Naive thymus-derived CD4-positive, alpha-beta T cell (primary cell): ENCODE measurements around the gene INCA1. TPM values are rescaled to one million over a fixed set of nuclear protein-coding genes. Genes with fewer than 3 reads are reported as not detected.

Experiments
- ATAC-seq: fragments of 150-1000 bp; cut with Tn5 transposase; 2 replicates; pipeline ENCODE4 v1.10.0; 2021; ENCODE audit warnings: mild to moderate bottlenecking, moderate library complexity
- CTCF ChIA-PET: fragments of 350-600 bp; sonication (Branson Sonifier 250); formaldehyde crosslinking; loops from one replicate; lab custom pipeline; 2021; ENCODE audit warnings: antibody characterized with exemption; lab: Charles Lee
- POLR2A ChIA-PET: fragments of 350-600 bp; sonication (Branson Sonifier 250); formaldehyde crosslinking; loops from one replicate; lab custom pipeline; 2021; ENCODE audit warnings: antibody characterized with exemption, inconsistent platforms; lab: Charles Lee
- DNase-seq, 9 donors: peaks; one replicate each; pipeline versions ENCODE4 v3.0.0 to v3.0.0-alpha.2; 2020 to 2022; ENCODE audit warnings: mixed read lengths in 1 of 9
- H3K27ac ChIP-seq: one replicate; pipeline ENCODE4 v1.7.0; 2013; ENCODE audit warnings: mild to moderate bottlenecking, low read depth, low read length, moderate library complexity
- H3K27me3 ChIP-seq, 2 donors: one replicate each; pipeline ENCODE4 v1.7.0; 2013; ENCODE audit warnings: low read length in 2 of 2, mild to moderate bottlenecking in 2 of 2, moderate library complexity in 2 of 2; ENCODE audit not compliant: control insufficient read depth in 2 of 2, insufficient read depth in 2 of 2
- H3K36me3 ChIP-seq, 3 experiments: 1 replicate in 2 of 3; 2 replicates in 1 of 3; pipeline ENCODE4 v1.7.0; 2013; ENCODE audit warnings: low read length in 3 of 3, mild to moderate bottlenecking in 3 of 3, moderate library complexity in 1 of 3; ENCODE audit not compliant: insufficient read depth in 3 of 3, control insufficient read depth in 2 of 3
- H3K4me1 ChIP-seq, 2 donors: one replicate each; pipeline ENCODE4 v1.7.0; 2013; ENCODE audit warnings: low read length in 2 of 2, mild to moderate bottlenecking in 2 of 2, moderate library complexity in 1 of 2; ENCODE audit not compliant: control insufficient read depth in 2 of 2, insufficient read depth in 2 of 2
- H3K4me3 ChIP-seq: 2 replicates; pipeline ENCODE4 v1.7.0; 2013; ENCODE audit warnings: mild to moderate bottlenecking, low read length
- H3K9me3 ChIP-seq, 3 experiments: 1 replicate in 2 of 3; 2 replicates in 1 of 3; pipeline ENCODE4 v1.7.0; 2013; ENCODE audit warnings: low read length in 3 of 3; ENCODE audit not compliant: control insufficient read depth in 2 of 3
- H3K27ac Mint-ChIP-seq, 9 donors: one replicate each; pipeline ENCODE4 v1.8.0; 2020 to 2022; ENCODE audit warnings: mixed read lengths in 9 of 9, mild to moderate bottlenecking in 8 of 9, moderate library complexity in 5 of 9, inconsistent platforms in 2 of 9
- H3K27me3 Mint-ChIP-seq, 5 donors: one replicate each; pipeline ENCODE4 v1.8.0; 2021 to 2022; ENCODE audit warnings: mixed read lengths in 5 of 5, mild to moderate bottlenecking in 1 of 5
- H3K36me3 Mint-ChIP-seq, 5 donors: one replicate each; pipeline ENCODE4 v1.8.0; 2020 to 2022; ENCODE audit warnings: mixed read lengths in 5 of 5, mild to moderate bottlenecking in 3 of 5, inconsistent platforms in 1 of 5
- H3K4me1 Mint-ChIP-seq, 7 donors: one replicate each; pipeline ENCODE4 v1.8.0; 2020 to 2022; ENCODE audit warnings: mixed read lengths in 7 of 7, mild to moderate bottlenecking in 3 of 7, inconsistent platforms in 1 of 7
- H3K4me3 Mint-ChIP-seq, 10 donors: one replicate each; pipeline ENCODE4 v1.8.0; 2020 to 2022; ENCODE audit warnings: mild to moderate bottlenecking in 10 of 10, mixed read lengths in 10 of 10, moderate library complexity in 6 of 10, inconsistent platforms in 2 of 10
- H3K9me3 Mint-ChIP-seq, 11 donors: one replicate each; pipeline ENCODE4 v1.8.0; 2020 to 2022; ENCODE audit warnings: mixed read lengths in 11 of 11, mild to moderate bottlenecking in 4 of 11, inconsistent platforms in 1 of 11, moderate library complexity in 1 of 11
- intact Hi-C, 2 donors: fragments of 100-400 bp; cut with micrococcal nuclease; formaldehyde crosslinking; loops; one replicate each; pipeline ENCODE4 v1.15.1; 2023
- polyA plus RNA-seq, 2 donors: library from polyadenylated mRNA; unstranded; fragments of 300-500 nt; fragmentation: Illumina TruSeq; gene quantifications; one replicate each; pipeline ENCODE4 v1.2.3, GENCODE V29; 2021
- total RNA-seq, 6 experiments: library from RNA in 5 of 6; stranded (reverse) in 5 of 6; gene quantifications; 1 replicate in 5 of 6; 2 replicates in 1 of 6; pipeline ENCODE4 v1.2.3 and lab custom pipeline; 2021 to 2026

The INCA1 gene
- total and polyA plus RNA-seq, 7 experiments from 2014 or later: 0.38 to 0.42 (median 0.41) TPM; not detected in 3

GRCh38 chr17:4968486-4969046, 28.8 kb downstream of the INCA1 start:
- peaks cover 17 to 22% of the 10 kb centered on the region in 2 donors for H3K4me1 ChIP-seq
- H3K27me3 ChIP-seq: no peaks in the 10 kb centered on the region
- H3K9me3 ChIP-seq: no peaks in the 10 kb centered on the region
- peak overlapping the region; percentile 93 for H3K4me3 ChIP-seq
- peaks cover 3 to 37% (median 9%) of the 10 kb centered on the region in 5 donors for H3K36me3 Mint-ChIP-seq
- peak overlapping the region; percentile 79 for H3K27ac ChIP-seq
- ChIA-PET CTCF (interaction anchor here (0.9 to 3.1 kb wide), 4 partner anchors 12 to 93 kb away, joined by 3 to 13 read pairs (median 4); no protein-coding TSS in a partner anchor), POLR2A (interaction anchor here (0.7 to 10.3 kb wide), 9 partner anchors 12 to 258 kb away, joined by 3 to 278 read pairs (median 20); partner anchors contain the start of genes ARRB2, C17orf107, CAMTA2 and ENO3)
- H3K27me3 Mint-ChIP-seq: no peaks in the 10 kb centered on the region
- H3K27ac Mint-ChIP-seq: no peak overlapping the region
- DNase-seq (peak in 2 of 9 donors; percentile 42 to 48), ATAC-seq (no peak)
- peaks cover 15 to 30% (median 21%) of the 10 kb centered on the region in 7 donors for H3K4me1 Mint-ChIP-seq
- intact Hi-C loops: loop anchor here (5.0 kb wide), 2 partner anchors 144 to 601 kb away; partner anchors contain the start of genes UBE2G1 (in 1 of the 2) and ZNF232 (in 1 of the 2)
- peaks cover 0 to 2% (median 0%) of the 10 kb centered on the region in 11 donors for H3K9me3 Mint-ChIP-seq
- peaks cover 0 to 43% (median 5%) of the 10 kb centered on the region in 3 experiments for H3K36me3 ChIP-seq
- no peak overlapping the region for H3K4me3 Mint-ChIP-seq

- CTCF ChIA-PET: interaction anchor here (0.5 to 3.1 kb wide), 15 partner anchors 10 to 1123 kb away, joined by 3 to 13 read pairs (median 5); partner anchors contain the start of genes ENO3, PFN1, RNF167 and SLC25A11
- Histone ChIP-seq H3K4me1 (peaks cover 17 to 22% of the 10 kb centered on the region in 2 donors), H3K27me3 (no peaks in the 10 kb centered on the region), H3K27ac (peak within 1 kb of the TSS; percentile 79), H3K4me3 (peak within 1 kb of the TSS; percentile 93), H3K36me3 (peaks cover 0 to 36% (median 5%) of the 10 kb centered on the region in 3 experiments), H3K9me3 (no peaks in the 10 kb centered on the region)
- intact Hi-C loops: loop anchor here (1.0 to 5.0 kb wide), 16 partner anchors 12 to 602 kb away; partner anchors contain the start of genes ARRB2 (in 2 of the 2), CAMTA2 (in 2 of the 2), INCA1 (in 2 of the 2) and KIF1C (in 2 of the 2)
- DNase-seq: peak; percentile 87 to 98 (median 96)
- POLR2A ChIA-PET: interaction anchor here (0.7 to 10.3 kb wide), 27 partner anchors 11 to 602 kb away, joined by 3 to 278 read pairs (median 3); partner anchors contain the start of genes ARRB2, C17orf107, CAMTA2 and CHRNE
- Mint-ChIP-seq H3K27me3 (no peaks in the 10 kb centered on the region), H3K36me3 (peaks cover 3 to 35% (median 11%) of the 10 kb centered on the region in 5 donors), H3K9me3 (no peaks in the 10 kb centered on the region), H3K4me1 (peaks cover 15 to 32% (median 24%) of the 10 kb centered on the region in 7 donors), H3K27ac (peak within 1 kb of the TSS in 4 of 9 donors; percentile 72 to 90 (median 83)), H3K4me3 (no peak within 1 kb of the TSS)
- ATAC-seq: peak; percentile 85
These were observed 29.5 kb downstream of the INCA1 start, which contains the start of gene SPAG7 for GRCh38 chr17:4967539-4968485. Gene SPAG7 (minus strand): TSS chr17:4967817. CDS start chr17:4967804, 13 bp downstream.

- intact Hi-C loops: loop anchor here (1.0 to 5.0 kb wide), 16 partner anchors 13 to 601 kb away; partner anchors contain the start of genes ARRB2 (in 2 of the 2), CAMTA2 (in 2 of the 2), INCA1 (in 2 of the 2) and KIF1C (in 2 of the 2)
- Histone ChIP-seq H3K4me1 (peaks cover 17 to 22% of the 10 kb centered on the region in 2 donors), H3K4me3 (peak overlapping the region; percentile 93), H3K9me3 (no peaks in the 10 kb centered on the region), H3K27me3 (no peaks in the 10 kb centered on the region), H3K27ac (peak overlapping the region; percentile 79), H3K36me3 (peaks cover 0 to 28% (median 1%) of the 10 kb centered on the region in 3 experiments)
- H3K27me3 Mint-ChIP-seq: no peaks in the 10 kb centered on the region
- DNase-seq (peak in 8 of 9 donors; percentile 25 to 97 (median 95)), ATAC-seq (peak; percentile 89)
- peaks cover 3 to 35% (median 10%) of the 10 kb centered on the region in 5 donors for H3K36me3 Mint-ChIP-seq
- ChIA-PET CTCF (interaction anchor here (0.5 to 3.1 kb wide), 14 partner anchors 9 to 1122 kb away, joined by 3 to 13 read pairs (median 5); partner anchors contain the start of genes ENO3, PFN1, RNF167 and SLC25A11), POLR2A (interaction anchor here (0.7 to 10.3 kb wide), 24 partner anchors 10 to 601 kb away, joined by 3 to 278 read pairs (median 4); partner anchors contain the start of genes C17orf107, CAMTA2, CHRNE and ENO3)
- no peaks in the 10 kb centered on the region for H3K9me3 Mint-ChIP-seq
- peak overlapping the region in 3 of 9 donors; percentile 72 to 90 (median 81) for H3K27ac Mint-ChIP-seq
- H3K4me3 Mint-ChIP-seq: no peak overlapping the region
- peaks cover 15 to 32% (median 24%) of the 10 kb centered on the region in 7 donors for H3K4me1 Mint-ChIP-seq
These were observed 30.3 kb downstream of the INCA1 start for GRCh38 chr17:4966844-4967538.

- Histone ChIP-seq H3K36me3 (peaks cover 0 to 25% (median 0%) of the 10 kb centered on the region in 3 experiments), H3K4me3 (no peak overlapping the region), H3K9me3 (no peaks in the 10 kb centered on the region), H3K4me1 (peaks cover 17 to 22% of the 10 kb centered on the region in 2 donors), H3K27me3 (no peaks in the 10 kb centered on the region), H3K27ac (no peak overlapping the region)
- CTCF ChIA-PET: interaction anchor here (0.9 to 2.0 kb wide), 3 partner anchors 9 to 14 kb away, joined by 3 to 6 read pairs (median 4); partner anchors contain the start of gene ENO3
- Mint-ChIP-seq H3K27me3 (no peaks in the 10 kb centered on the region), H3K4me3 (peak overlapping the region in 6 of 10 donors; percentile 10 to 45 (median 42)), H3K27ac (peak overlapping the region in 3 of 9 donors; percentile 21 to 86 (median 48)), H3K4me1 (peaks cover 8 to 27% (median 17%) of the 10 kb centered on the region in 7 donors), H3K9me3 (no peaks in the 10 kb centered on the region), H3K36me3 (peaks cover 5 to 32% (median 11%) of the 10 kb centered on the region in 5 donors)
- intact Hi-C loops: loop anchor here (5.0 kb wide), 2 partner anchors 147 to 598 kb away; partner anchors contain the start of genes UBE2G1 (in 1 of the 2) and ZNF232 (in 1 of the 2)
- POLR2A ChIA-PET: interaction anchor here (0.7 to 10.3 kb wide), 5 partner anchors 10 to 84 kb away, joined by 3 to 278 read pairs (median 50); partner anchors contain the start of genes CAMTA2, ENO3, PFN1 and RNF167
- ATAC-seq (no peak), DNase-seq (no peak)
These were observed 31.9 kb downstream of the INCA1 start for GRCh38 chr17:4965311-4965986.
